ENCODE measurements around the gene SPTY2D1. TPM values are rescaled to one million over a fixed set of nuclear protein-coding genes. Genes with fewer than 3 reads are reported as not detected.
"Not testable (repeated sequence)": the region's sequence is repeated elsewhere in the genome, so short reads cannot be mapped to it uniquely, and the experiment has no call there.

Gene SPTY2D1
- polyA plus RNA-seq, 1 of the 3 experiments (the other 2 are of a cell fraction), result 5.3 TPM

DNA sequence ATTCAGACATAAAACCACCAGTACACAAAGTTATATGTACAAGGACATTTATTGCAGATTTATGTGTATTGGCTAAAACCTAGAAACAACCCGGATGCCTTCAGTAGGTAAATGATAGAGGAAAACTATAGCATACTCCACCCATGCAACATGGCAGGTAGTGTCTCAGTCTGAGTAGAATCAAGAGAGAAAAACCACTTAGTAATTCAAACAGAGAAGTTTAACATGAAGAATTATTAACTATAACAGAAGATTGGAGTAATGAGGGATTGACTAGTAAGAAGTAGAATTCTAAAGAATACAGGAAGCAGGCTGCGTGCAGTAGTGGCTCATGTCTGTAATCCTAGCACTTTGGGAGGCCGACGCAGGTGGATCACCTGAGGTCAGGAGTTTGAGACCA, 16.2 kb upstream of the SPTY2D1 start:
- Histone ChIP-seq H3K27ac (ENCODE audit: low read depth in 2 of 2, low read length in 1 of 2) (no peak overlapping the region), H3K79me2 (ENCODE audit: insufficient read depth) (no peaks in the 10 kb centered on the region), H3K4me1 (ENCODE audit: control insufficient read depth in 1 of 2, insufficient read depth in 2 of 2, low read depth in 1 of 2, low read length in 1 of 2) (no peaks in the 10 kb centered on the region), H3K9ac (no peak overlapping the region), H3K9me2 (no peaks in the 10 kb centered on the region), H3K27me3 (ENCODE audit: insufficient read depth) (no peaks in the 10 kb centered on the region; the same call in 1 of the 2 replicates), H3K36me3 (replicated peaks in 1 of 2; ENCODE audit: control insufficient read depth in 1 of 2, insufficient read depth in 2 of 2, low read length in 1 of 2) (no peaks in the 10 kb centered on the region), H3K4me2 (no peak overlapping the region; the same call in 1 of the 2 replicates), H4K20me1 (ENCODE audit: insufficient read depth) (no peaks in the 10 kb centered on the region), H2AFZ (ENCODE audit: low read depth) (no peak overlapping the region), H3K9me3 (no peaks in the 10 kb centered on the region), H3K4me3 (ENCODE audit: low read depth in 2 of 2, low read length in 1 of 2) (no peak overlapping the region), H3F3A (replicated peaks; ENCODE audit: insufficient read depth) (no peaks in the 10 kb centered on the region)
- WGBS (ENCODE audit: low lambda C conversion rate), result 69% methylated on average over 4 of the region's 4 CpGs
- ChIA-PET CTCF (interaction anchor here (1.1 kb wide), 1 partner anchor 125 kb away, joined by 3 read pairs; no protein-coding TSS in a partner anchor), POLR2A (no interaction called here)
- TF ChIP-seq, protein P1, sequence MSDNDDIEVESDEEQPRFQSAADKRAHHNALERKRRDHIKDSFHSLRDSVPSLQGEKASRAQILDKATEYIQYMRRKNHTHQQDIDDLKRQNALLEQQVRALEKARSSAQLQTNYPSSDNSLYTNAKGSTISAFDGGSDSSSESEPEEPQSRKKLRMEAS (IDR thresholded peaks at IDR 0.05; ENCODE audit: low read depth), result no peak
- TF ChIP-seq MXI1 (IDR thresholded peaks at IDR 0.05; ENCODE audit: low read depth, low read length), result no peak
- no peak for TF ChIP-seq RXRA (IDR thresholded peaks at IDR 0.05; ENCODE audit: borderline replicate concordance, low read depth)
- TF ChIP-seq EP300 (IDR thresholded peaks at IDR 0.05; ENCODE audit: borderline replicate concordance in 1 of 2, low read depth in 1 of 2, low read length in 1 of 2), result no peak
- no peak for TF ChIP-seq RFX5 (IDR thresholded peaks at IDR 0.05; ENCODE audit: low read length)
- TF ChIP-seq, protein P2, sequence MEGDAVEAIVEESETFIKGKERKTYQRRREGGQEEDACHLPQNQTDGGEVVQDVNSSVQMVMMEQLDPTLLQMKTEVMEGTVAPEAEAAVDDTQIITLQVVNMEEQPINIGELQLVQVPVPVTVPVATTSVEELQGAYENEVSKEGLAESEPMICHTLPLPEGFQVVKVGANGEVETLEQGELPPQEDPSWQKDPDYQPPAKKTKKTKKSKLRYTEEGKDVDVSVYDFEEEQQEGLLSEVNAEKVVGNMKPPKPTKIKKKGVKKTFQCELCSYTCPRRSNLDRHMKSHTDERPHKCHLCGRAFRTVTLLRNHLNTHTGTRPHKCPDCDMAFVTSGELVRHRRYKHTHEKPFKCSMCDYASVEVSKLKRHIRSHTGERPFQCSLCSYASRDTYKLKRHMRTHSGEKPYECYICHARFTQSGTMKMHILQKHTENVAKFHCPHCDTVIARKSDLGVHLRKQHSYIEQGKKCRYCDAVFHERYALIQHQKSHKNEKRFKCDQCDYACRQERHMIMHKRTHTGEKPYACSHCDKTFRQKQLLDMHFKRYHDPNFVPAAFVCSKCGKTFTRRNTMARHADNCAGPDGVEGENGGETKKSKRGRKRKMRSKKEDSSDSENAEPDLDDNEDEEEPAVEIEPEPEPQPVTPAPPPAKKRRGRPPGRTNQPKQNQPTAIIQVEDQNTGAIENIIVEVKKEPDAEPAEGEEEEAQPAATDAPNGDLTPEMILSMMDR (IDR thresholded peaks at IDR 0.05), result no peak
- no peak for TF ChIP-seq FOXJ3 (CRISPR knock-in tag; IDR thresholded peaks at IDR 0.05)
- no peak for TF ChIP-seq FOSL2 (IDR thresholded peaks at IDR 0.05; ENCODE audit: borderline replicate concordance, low read depth)
- no peak for TF ChIP-seq FOXM1 (IDR thresholded peaks at IDR 0.05; ENCODE audit: low read depth)
- TF ChIP-seq, protein P3, sequence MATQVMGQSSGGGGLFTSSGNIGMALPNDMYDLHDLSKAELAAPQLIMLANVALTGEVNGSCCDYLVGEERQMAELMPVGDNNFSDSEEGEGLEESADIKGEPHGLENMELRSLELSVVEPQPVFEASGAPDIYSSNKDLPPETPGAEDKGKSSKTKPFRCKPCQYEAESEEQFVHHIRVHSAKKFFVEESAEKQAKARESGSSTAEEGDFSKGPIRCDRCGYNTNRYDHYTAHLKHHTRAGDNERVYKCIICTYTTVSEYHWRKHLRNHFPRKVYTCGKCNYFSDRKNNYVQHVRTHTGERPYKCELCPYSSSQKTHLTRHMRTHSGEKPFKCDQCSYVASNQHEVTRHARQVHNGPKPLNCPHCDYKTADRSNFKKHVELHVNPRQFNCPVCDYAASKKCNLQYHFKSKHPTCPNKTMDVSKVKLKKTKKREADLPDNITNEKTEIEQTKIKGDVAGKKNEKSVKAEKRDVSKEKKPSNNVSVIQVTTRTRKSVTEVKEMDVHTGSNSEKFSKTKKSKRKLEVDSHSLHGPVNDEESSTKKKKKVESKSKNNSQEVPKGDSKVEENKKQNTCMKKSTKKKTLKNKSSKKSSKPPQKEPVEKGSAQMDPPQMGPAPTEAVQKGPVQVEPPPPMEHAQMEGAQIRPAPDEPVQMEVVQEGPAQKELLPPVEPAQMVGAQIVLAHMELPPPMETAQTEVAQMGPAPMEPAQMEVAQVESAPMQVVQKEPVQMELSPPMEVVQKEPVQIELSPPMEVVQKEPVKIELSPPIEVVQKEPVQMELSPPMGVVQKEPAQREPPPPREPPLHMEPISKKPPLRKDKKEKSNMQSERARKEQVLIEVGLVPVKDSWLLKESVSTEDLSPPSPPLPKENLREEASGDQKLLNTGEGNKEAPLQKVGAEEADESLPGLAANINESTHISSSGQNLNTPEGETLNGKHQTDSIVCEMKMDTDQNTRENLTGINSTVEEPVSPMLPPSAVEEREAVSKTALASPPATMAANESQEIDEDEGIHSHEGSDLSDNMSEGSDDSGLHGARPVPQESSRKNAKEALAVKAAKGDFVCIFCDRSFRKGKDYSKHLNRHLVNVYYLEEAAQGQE (IDR thresholded peaks at IDR 0.05; ENCODE audit: low read depth, low read length), result no peak
- TF ChIP-seq RAD21 (IDR thresholded peaks at IDR 0.05; ENCODE audit: low read length), result no peak
- no peak for TF ChIP-seq GABPA (IDR thresholded peaks at IDR 0.05; ENCODE audit: low read depth)
- TF ChIP-seq POLR2AphosphoS5 (IDR thresholded peaks at IDR 0.05; ENCODE audit: low read depth, low read length), result no peak
- TF ChIP-seq RCOR1 (IDR thresholded peaks at IDR 0.05; ENCODE audit: low read length), result no peak
- no peak for TF ChIP-seq EZH2phosphoT487 (IDR thresholded peaks at IDR 0.05; ENCODE audit: borderline replicate concordance, low read depth)
- TF ChIP-seq MEF2A (IDR thresholded peaks at IDR 0.05; ENCODE audit: borderline replicate concordance, low read depth), result no peak
- no peak for TF ChIP-seq TCF12 (IDR thresholded peaks at IDR 0.05)
- TF ChIP-seq, protein P4, sequence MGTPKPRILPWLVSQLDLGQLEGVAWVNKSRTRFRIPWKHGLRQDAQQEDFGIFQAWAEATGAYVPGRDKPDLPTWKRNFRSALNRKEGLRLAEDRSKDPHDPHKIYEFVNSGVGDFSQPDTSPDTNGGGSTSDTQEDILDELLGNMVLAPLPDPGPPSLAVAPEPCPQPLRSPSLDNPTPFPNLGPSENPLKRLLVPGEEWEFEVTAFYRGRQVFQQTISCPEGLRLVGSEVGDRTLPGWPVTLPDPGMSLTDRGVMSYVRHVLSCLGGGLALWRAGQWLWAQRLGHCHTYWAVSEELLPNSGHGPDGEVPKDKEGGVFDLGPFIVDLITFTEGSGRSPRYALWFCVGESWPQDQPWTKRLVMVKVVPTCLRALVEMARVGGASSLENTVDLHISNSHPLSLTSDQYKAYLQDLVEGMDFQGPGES (IDR thresholded peaks at IDR 0.05; ENCODE audit: low read depth, low read length), result no peak
- TF ChIP-seq SIN3A (IDR thresholded peaks at IDR 0.05; ENCODE audit: borderline replicate concordance, low read depth, low read length), result no peak
- TF ChIP-seq SMC3 (IDR thresholded peaks at IDR 0.05; ENCODE audit: low read depth, low read length), result no peak
- DNase-seq, result no peak

DNA sequence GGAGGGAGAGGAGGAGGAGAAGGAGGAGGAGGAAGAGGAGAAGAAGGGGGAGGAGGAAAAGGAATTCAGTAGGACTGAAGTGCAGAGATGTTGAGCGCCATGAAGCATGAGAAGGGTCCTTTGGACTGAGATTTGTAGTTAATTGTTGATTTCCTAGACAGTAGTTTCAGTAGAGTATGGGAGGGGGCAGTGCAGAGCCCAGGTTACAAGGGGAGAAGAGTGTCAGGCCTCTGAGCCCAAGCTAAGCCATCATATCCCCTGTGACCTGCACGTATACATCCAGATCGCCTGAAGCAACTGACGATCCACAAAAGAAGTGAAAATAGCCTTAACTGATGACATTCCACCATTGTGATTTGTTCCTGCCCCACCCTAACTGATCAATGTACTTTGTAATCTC, 8.9 kb upstream of the SPTY2D1 start:
- H3K9me3 ChIP-seq; H3K36me3 ChIP-seq (replicated peaks in 1 of 2; ENCODE audit: control insufficient read depth in 1 of 2, insufficient read depth in 2 of 2, low read length in 1 of 2); DNase-seq; H3K27ac ChIP-seq (ENCODE audit: low read depth in 2 of 2, low read length in 1 of 2); H3K4me3 ChIP-seq (ENCODE audit: low read depth in 2 of 2, low read length in 1 of 2); H4K20me1 ChIP-seq (ENCODE audit: insufficient read depth); H3K9ac ChIP-seq; CTCF ChIA-PET; H3K79me2 ChIP-seq (ENCODE audit: insufficient read depth); H3K4me2 ChIP-seq; H3F3A ChIP-seq (replicated peaks; ENCODE audit: insufficient read depth); POLR2A ChIA-PET; H3K27me3 ChIP-seq (ENCODE audit: insufficient read depth); H3K4me1 ChIP-seq (ENCODE audit: control insufficient read depth in 1 of 2, insufficient read depth in 2 of 2, low read depth in 1 of 2, low read length in 1 of 2); H2AFZ ChIP-seq (ENCODE audit: low read depth); H3K9me2 ChIP-seq: not testable (repeated sequence)
- 83% methylated on average over 4 of the region's 4 CpGs for WGBS (ENCODE audit: low lambda C conversion rate)

All from SK-N-SH (cell line).